Activated effector memory CD4-positive, alpha-beta T cell treated with Interleukin-2 at 50 U/mL for 16 hours (primary cell): Measurements from ENCODE around the gene SARNP.

Experiments used
- DNase-seq: peaks from one replicate; pipeline ENCODE4 v3.0.0-alpha.2; 2020

Gene SARNP

GRCh38 chr12:55739025-55739378, 78.5 kb downstream of the SARNP start:
- no peak for DNase-seq

DNA sequence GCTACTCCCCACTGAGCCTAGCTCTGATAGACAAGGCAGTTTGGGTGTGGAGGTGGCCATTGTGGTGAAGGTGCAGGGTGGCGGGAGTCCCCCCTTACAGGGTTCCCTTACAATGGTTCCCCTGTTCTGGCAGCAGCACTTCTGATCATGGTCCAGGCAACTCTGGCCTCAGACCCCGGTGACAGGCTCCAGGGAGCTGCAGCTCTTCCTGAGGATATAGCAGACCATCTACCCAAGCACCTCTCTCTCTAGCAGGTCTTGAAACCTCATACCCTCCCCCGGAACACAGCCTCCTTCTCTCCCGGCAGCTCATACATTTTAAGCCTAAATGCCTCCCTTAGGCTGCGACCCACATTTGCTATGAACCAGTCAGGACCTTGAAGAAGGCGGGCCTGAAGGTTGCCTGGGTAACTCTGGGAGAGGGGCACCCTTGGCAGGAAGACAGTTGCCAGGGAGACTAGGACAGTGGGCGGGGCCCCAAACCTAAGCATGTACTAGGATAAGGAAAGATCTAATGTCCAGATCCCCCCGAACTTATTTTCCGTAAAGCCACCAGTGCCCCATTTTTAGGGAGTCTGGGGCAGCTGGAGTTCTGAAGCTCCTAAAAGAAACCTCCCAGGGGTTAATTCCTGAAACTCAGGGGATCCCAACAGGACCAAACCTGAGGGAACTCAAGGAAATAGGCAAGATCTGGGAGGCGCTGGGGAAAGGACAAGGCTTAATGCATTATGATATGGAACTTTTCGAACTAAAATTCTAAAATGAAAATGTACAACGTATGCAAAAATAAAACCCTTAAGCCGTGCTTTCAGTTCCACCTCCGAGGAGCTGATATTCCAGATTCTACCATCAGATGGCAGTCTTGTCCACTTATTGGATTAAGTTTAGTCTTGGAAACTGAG, 79.2 kb downstream of the SARNP start:
- peak; percentile 60 for DNase-seq

DNA sequence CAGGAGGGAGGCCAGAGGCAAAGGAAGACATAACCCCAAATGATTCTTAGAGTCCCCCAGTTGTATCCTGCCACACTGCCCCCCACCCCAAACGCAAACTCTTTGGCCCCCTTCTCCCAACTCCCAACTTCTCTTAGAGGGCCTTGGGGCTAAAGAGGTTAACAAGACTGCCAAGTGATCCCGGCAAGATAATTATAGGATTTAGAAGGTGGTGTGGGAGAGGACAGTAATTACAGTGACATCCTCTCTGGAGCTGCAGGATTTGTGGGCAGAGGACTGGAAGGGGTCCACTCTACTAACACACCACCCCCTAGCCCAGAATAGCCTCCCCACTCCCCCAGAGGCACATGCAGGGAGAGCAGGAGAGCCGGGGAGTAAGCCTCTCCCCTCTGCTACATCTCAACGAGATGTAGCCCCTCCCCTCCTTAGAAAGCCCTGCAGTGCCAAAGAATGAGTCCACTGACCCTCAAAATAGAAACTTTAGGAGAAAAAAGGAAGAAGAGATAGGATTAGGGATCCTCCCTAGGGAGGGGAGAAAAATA, 79.9 kb downstream of the SARNP start:
- DNase-seq = no peak

- peak; percentile 30 for DNase-seq
Observed at GRCh38 chr12:55736780-55737580, 80.5 kb downstream of the SARNP start.

- DNase-seq = no peak
Observed at GRCh38 chr12:55736076-55736475, 81.4 kb downstream of the SARNP start.

- no peak for DNase-seq
Observed at GRCh38 chr12:55734595-55734994, 82.9 kb downstream of the SARNP start.

GRCh38 chr12:55733858-55734257, 83.7 kb downstream of the SARNP start:
- DNase-seq = no peak

- no peak for DNase-seq
Observed at GRCh38 chr12:55733021-55733555, 84.4 kb downstream of the SARNP start.

- no peak for DNase-seq
Observed at GRCh38 chr12:55732288-55732687, 85.2 kb downstream of the SARNP start.

DNA sequence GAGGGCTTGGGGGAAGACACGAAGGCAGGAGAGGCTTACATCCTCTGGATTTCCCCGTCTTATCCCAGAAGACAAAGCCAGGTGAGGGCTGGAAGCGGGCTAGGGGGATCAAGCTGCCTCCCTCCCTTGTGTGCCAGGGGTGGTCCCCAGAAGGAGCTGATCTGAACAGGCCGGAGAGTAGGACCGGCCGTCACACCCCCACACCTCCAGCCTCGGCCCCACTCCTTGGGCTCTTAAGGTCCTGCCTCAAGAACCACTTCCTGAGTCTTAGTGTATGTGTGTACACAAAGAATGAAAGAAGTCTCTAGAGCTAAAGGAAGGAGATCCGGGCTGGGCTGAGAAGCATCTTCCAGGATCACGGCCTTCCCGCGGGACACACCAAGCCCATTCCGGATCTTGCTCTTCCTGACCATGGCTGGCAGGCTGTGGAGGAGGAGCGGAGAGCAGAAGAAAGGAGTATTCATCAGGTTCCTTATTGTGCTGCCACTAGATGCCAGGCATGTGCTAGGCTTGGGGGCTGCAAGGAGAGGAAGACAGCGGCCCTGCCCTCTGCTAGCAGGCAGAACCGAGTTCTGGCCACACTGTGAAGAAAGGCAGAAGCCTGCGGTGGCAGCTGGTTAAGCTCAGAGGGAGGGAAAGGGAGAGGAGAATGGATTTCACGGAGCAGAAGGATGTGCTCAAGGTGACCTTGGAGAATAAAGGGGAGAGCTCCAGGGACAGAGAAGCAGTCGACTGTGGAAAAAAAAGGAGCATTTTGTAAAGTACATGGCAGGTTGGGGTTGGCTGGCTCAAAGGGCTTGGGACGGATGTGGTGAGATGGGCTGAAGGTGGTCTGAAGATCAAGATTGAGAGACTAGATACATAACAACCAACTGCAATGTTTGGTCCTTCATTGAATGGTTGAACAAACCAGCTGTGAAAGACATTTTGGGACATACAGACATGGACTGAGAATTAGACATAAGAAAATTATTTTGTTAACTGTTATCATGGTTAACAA, 87.4 kb downstream of the SARNP start:
- no peak for DNase-seq

- peak; percentile 40 for DNase-seq
Observed at GRCh38 chr12:55728939-55729818, 88.3 kb downstream of the SARNP start, which contains the start of gene CD63. CD63 (minus strand) TSS chr12:55729009; CDS start chr12:55728341, 668 bp downstream.

DNA sequence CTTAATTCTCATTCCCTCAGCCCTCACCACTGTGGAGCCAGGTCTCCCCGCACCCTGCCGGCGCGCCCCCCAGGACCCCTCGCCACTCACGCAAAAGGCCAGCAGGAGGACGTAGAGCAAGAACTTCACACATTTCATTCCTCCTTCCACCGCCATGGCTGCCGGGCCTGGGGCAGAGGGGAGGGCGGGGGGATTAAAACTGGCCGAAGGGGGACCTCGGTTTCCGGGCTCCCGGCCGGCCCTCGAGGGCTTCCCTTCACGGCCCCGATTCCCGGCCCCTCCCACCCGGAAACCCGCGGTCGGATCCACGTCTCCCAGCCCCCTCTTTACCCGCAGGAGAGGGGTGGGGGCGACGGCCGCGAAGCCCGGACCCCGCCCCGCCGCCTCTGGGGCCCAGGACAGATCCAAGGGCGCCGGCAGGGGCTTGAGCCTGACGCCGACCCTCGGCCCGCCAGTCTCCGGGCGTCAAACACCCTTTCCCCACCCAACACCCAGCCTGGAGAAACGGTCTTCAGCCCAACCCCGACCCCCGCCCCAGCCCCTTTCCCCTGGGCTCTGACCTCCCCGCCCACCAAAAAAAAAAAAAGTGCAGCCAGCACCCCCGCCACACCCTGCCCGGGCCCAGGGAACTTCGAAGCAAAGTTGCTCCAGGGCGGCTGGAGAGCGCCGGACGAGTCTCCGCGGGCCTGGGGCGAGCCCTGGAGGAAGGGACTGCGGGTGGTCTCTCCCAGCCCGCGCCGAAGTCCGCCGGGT, 89.2 kb downstream of the SARNP start:
- peak; percentile 10 for DNase-seq

GRCh38 chr12:55727643-55728185, 89.8 kb downstream of the SARNP start:
- DNase-seq = no peak

DNA sequence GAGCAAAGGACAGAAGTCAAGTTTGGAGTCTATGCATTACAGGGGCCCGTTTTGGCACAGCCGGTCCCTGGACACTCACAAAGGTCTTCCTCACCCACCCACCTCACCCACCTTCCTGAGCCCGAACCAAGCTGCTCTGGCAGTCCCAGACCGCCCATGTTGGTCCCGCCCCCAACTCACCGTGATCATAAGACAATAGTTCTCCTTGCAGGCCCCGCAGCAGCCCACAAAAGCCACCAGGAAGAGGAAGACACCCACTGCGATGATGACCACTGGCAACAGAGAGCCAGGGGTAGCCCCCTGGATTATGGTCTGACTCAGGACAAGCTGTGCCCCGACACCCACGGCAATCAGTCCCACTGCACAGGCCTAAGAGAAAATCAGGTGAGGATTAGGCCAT, 90.6 kb downstream of the SARNP start:
- no peak for DNase-seq

DNA sequence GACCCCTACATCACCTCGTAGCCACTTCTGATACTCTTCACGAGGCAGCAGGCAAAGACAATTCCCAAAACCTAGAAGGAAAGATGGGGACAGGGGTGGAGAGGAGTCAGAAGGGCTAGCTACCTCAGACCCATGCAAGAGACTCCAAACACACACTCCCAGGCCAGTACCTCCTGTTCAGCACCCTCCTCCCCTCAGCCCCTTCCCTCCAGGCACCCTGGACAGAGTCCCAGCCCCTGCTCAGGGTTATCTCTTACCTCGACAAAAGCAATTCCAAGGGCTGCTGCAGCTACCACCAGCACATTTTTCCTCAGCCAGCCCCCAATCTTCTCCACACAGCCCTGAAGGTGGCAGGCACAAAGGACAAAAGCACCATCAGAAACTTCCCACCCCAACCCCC, 92.0 kb downstream of the SARNP start:
- DNase-seq = no peak

GRCh38 chr12:55724940-55725309, 92.6 kb downstream of the SARNP start:
- no peak for DNase-seq

DNA sequence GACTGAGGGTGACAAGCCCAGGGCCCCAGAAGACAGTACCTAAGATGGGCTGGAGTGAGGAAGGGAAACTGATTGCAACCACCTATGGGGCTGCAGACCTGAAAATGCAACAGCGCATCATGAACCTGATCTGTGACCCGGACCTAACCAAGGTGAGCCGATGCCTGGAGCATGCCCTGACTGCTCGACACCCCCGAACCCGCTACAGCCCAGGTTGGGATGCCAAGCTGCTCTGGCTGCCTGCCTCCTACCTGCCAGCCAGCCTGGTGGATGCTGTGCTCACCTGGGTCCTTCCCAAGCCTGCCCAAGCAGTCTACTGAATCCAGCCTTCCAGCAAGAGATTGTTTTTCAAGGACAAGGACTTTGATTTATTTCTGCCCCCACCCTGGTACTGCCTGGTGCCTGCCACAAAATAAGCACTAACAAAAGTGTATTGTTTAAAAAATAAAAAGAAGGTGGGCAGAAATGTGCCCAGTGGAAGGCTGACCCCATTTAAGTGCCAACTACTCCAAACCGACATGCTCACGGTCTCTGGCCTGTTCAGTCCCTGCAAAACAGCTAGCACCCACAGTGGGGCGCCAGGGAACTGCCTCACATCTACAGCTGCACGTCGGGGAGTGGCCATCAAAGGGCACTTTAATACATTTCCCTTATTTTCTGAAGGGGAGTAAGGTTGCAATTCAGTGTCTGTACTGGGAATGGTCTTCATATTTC, 93.1 kb downstream of the SARNP start:
- DNase-seq = peak; percentile 55

DNA sequence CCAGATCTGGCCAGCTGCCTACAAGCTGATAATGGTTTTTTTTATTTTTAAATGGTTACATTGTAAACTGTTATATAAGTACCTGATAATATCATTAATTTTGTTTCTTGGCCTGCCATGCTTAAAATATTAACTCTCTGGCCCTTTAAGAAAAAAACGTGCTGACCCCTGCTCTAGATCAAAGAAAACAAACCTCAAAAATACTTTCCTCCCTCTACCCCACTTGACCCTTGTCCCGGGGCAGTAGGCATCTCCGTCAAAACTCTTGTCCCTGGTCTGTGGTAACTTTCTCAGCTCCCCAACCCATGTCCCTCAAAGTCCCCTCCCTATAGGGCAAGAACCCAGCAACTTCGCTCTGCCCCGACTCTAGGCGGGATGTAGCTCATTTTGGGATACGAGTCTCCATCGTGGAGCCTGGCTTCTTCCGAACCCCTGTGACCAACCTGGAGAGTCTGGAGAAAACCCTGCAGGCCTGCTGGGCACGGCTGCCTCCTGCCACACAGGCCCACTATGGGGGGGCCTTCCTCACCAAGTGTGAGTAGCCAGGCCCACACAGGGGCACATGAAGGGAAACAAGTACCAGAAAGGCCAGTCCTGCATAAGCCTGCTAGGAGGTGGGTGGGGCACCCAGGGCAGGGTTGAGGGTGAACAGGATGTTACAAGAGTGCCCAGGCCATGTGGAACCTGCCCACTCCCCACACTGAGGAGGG, 93.9 kb downstream of the SARNP start:
- DNase-seq = no peak

DNA sequence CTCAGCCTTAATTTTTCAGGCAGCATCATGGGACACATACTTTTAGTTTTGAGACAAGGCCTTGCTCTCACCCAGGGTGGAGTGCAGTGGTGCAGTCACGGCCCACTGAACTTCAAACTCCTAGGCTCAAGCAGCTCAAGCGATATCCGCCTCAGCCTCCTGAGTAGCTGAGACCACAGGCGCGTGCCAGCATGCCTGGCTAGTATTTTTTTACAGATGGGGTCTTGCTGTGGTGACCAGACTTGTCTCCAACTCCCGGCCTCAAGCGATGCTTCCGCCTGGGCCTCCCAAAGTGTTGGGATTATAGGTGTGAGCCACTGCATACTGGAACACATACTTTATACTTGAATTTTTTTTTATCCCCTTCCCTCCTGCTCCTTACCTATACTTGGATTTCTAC, 94.6 kb downstream of the SARNP start:
- DNase-seq = no peak
